ENCODE data around the gene PDE4B. TPM values are rescaled to one million over a fixed set of nuclear protein-coding genes. Genes with fewer than 3 reads are reported as not detected.

Gene PDE4B
- total RNA-seq, 4 donors from 2014 or later = 11.2 to 49.5 (median 26.3) TPM

DNA sequence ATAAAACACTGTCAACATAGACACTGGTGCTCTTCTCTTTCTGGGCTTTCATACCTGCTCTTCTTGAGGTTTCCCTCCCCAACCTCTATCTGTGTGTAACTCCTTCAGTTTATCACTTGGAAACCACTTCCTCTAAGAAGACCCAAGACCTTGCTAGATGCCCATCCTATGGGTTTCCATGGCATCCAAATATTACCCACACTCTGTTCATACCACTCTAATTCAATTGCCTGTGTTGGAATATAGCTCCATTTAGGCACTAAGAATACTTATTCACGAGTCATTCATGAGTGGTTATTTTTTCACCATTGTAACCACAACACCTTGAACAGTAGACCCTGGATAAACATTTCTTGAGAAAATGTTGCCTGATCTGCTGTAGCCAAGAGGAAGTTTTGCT, 510.1 kb downstream of the PDE4B start:
- no peak for TF ChIP-seq CTCF (IDR thresholded peaks at IDR 0.05)
- DNase-seq (ENCODE audit: low spot score) = no peak

DNA sequence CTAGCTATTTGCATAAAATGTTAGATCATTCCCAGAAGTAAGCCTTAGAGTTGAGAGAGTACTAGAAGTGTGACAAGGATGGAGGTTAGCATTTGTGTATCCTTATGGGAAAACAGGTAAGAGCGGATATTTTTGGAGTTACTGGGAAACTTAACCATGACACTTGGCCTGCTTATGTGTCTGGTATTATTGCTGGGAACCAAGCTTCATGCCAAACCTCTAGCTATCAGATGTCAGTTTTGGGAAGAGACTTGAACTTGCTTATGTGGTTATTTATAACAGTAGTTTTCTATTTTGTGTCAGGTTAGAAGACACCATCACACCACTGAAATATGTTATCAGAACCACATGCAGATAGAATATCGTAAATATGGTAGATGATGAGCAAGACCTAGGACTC, 511.0 kb downstream of the PDE4B start:
- ATAC-seq (ENCODE audit: low FRiP score) = no peak

More for the DNA sequence above, 510.1 kb downstream of the PDE4B start:
- ATAC-seq (ENCODE audit: low FRiP score) = no peak

GRCh38 chr1:66304128-66304527, 511.4 kb downstream of the PDE4B start:
- ATAC-seq (ENCODE audit: low FRiP score) (no peak), DNase-seq (ENCODE audit: low spot score) (no peak)
- TF ChIP-seq CTCF (IDR thresholded peaks at IDR 0.05) = no peak

More for the DNA sequence above, 511.0 kb downstream of the PDE4B start:
- DNase-seq (ENCODE audit: low spot score) = no peak
- no peak for TF ChIP-seq CTCF (IDR thresholded peaks at IDR 0.05)

DNA sequence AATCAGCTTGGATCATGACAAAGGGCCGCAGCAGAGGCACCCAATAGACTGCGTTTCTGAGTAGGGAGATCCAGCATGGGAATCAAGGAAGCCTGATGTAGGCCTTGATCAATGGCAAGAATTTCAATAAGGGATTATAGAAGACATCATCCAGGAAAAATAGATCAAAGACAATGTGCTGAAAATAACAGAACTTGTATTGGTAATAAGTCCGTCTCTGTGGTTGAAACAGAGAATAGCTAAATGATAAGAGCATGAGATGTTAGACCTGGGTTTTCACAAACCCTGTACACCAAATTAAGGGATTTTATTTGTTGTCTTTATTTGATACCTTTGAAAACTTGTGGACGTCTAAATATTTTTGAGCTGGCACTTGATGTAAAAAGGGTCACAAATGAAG, 513.2 kb downstream of the PDE4B start:
- no peak for TF ChIP-seq CTCF (IDR thresholded peaks at IDR 0.05)
- no peak for DNase-seq (ENCODE audit: low spot score)
- ATAC-seq (ENCODE audit: low FRiP score) = no peak

GRCh38 chr1:66309006-66309741, 516.5 kb downstream of the PDE4B start:
- ATAC-seq (ENCODE audit: low FRiP score) = peak; percentile 69

DNA sequence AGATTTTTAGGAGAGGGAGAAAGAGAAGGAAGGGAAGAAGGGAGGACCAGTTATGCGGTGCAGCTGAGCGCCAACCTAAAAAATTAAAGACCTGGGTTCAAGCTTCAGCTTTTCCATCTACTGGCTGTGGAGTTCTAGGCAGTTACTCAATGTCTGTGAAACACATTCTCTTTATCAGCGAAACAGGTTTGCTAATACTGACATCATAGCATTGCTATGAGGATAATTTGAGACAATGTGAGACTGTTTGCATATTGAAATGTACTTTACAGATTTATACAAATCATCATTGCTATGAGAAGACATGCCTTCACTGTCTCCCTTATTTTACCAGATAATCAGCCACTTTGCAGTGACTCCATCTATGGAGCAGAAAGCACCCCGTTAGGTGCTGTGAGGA, 518.4 kb downstream of the PDE4B start:
- DNase-seq (ENCODE audit: low spot score) (no peak), ATAC-seq (ENCODE audit: low FRiP score) (no peak)
- no peak for TF ChIP-seq CTCF (IDR thresholded peaks at IDR 0.05)

More at GRCh38 chr1:66309006-66309741, 516.5 kb downstream of the PDE4B start:
- no peak for TF ChIP-seq CTCF (IDR thresholded peaks at IDR 0.05)
- no peak for DNase-seq (ENCODE audit: low spot score)

- ATAC-seq (ENCODE audit: low FRiP score) (no peak), DNase-seq (ENCODE audit: low spot score) (no peak)
- TF ChIP-seq CTCF (IDR thresholded peaks at IDR 0.05) = no peak
Measured at GRCh38 chr1:66311628-66312027, 518.9 kb downstream of the PDE4B start.

Data from omental fat pad (tissue), 4 donors.